Parathyroid adenoma (tissue), 2 donors: ENCODE data around the gene BCL11B.

Experiments
- H2AFZ ChIP-seq: fragments of 300-600 bp; sonication (generic); one replicate; pipeline ENCODE4 v1.7.0; 2017; ENCODE audit warnings: antibody characterized with exemption, mild to moderate bottlenecking
- H3K27ac ChIP-seq: fragments of 300-600 bp; sonication (generic); one replicate; pipeline ENCODE4 v1.7.0; 2017
- H3K27me3 ChIP-seq: fragments of 300-600 bp; sonication (generic); one replicate; pipeline ENCODE4 v1.7.0; 2017; ENCODE audit warnings: low read length; ENCODE audit not compliant: control insufficient read depth, insufficient read depth
- H3K36me3 ChIP-seq: fragments of 300-600 bp; sonication (generic); one replicate; pipeline ENCODE4 v1.7.0; 2017; ENCODE audit warnings: low read length; ENCODE audit not compliant: control insufficient read depth, insufficient read depth
- H3K4me1 ChIP-seq: fragments of 300-600 bp; sonication (generic); one replicate; pipeline ENCODE4 v1.7.0; 2017; ENCODE audit warnings: control low read depth
- H3K4me2 ChIP-seq: fragments of 300-600 bp; sonication (generic); one replicate; pipeline ENCODE4 v1.7.0; 2017; ENCODE audit warnings: low read length
- H3K4me3 ChIP-seq: fragments of 300-600 bp; sonication (generic); one replicate; pipeline ENCODE4 v1.7.0; 2017; ENCODE audit warnings: low read depth, low read length
- H3K79me2 ChIP-seq: fragments of 300-600 bp; sonication (generic); one replicate; pipeline ENCODE4 v1.7.0; 2017; ENCODE audit warnings: control low read depth
- H3K9ac ChIP-seq: fragments of 300-600 bp; sonication (generic); one replicate; pipeline ENCODE4 v1.7.0; 2017; ENCODE audit warnings: mild to moderate bottlenecking
- H3K9me3 ChIP-seq: fragments of 300-600 bp; sonication (generic); one replicate; pipeline ENCODE4 v1.7.0; 2017; ENCODE audit warnings: low read length; ENCODE audit not compliant: control insufficient read depth
- TF ChIP-seq, protein P1 (sequence below): fragments of 300-600 bp; sonication (generic); IDR thresholded peaks from one replicate; pipeline ENCODE4 v1.7.0; 2017; ENCODE audit warnings: antibody characterized with exemption, mild to moderate bottlenecking
- donor health status: primary hyperparathyroidism.

The BCL11B gene

DNA sequence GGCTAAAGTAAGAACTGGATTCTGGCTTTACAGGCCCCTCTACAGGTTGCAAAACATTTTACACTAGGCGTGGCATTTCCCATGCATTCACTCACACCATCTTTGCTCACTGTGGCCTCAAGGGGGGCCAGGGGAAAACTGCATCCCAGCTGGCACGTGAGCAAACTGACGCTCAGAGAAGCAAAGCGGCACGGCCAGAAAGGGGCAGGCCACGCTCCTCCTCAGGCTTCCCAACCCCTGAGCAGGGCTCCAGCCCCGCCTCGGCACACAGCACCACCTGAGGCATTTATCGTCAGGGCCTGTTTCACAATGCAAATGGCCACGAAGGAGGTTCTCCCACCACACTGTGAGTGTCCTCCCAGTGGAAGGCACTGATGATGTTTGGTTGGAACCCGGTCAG lies 90.8 kb downstream of the BCL11B start:
- Histone ChIP-seq H3K9me3 (no peaks in the 10 kb centered on the region), H3K27ac (no peak overlapping the region), H2AFZ (no peak overlapping the region), H3K27me3 (no peaks in the 10 kb centered on the region), H3K4me3 (no peak overlapping the region), H3K9ac (no peak overlapping the region), H3K4me2 (no peak overlapping the region), H3K79me2 (no peaks in the 10 kb centered on the region), H3K36me3 (no peaks in the 10 kb centered on the region), H3K4me1 (no peaks in the 10 kb centered on the region)
- TF ChIP-seq, protein P1, sequence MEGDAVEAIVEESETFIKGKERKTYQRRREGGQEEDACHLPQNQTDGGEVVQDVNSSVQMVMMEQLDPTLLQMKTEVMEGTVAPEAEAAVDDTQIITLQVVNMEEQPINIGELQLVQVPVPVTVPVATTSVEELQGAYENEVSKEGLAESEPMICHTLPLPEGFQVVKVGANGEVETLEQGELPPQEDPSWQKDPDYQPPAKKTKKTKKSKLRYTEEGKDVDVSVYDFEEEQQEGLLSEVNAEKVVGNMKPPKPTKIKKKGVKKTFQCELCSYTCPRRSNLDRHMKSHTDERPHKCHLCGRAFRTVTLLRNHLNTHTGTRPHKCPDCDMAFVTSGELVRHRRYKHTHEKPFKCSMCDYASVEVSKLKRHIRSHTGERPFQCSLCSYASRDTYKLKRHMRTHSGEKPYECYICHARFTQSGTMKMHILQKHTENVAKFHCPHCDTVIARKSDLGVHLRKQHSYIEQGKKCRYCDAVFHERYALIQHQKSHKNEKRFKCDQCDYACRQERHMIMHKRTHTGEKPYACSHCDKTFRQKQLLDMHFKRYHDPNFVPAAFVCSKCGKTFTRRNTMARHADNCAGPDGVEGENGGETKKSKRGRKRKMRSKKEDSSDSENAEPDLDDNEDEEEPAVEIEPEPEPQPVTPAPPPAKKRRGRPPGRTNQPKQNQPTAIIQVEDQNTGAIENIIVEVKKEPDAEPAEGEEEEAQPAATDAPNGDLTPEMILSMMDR = no peak

DNA sequence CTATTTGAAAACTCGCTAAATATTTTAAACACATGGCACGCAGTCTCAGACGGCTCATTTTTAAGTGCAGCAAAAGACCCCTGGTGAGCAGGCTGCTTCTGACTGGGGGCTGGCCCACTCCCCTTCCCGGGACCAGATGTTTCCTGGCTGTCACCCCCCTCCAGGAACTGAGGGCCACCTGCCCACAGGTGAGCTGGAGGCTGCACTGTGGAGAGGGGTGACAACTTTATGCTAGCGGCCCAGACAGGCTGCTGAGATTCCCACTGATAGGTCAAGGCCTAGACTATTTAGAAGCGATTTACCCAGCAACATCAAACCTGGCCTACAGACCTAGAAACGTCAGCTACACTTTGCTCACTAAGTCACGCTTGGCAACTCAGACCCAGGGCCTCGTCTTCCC lies 92.1 kb downstream of the BCL11B start:
- H3K9ac ChIP-seq = no peak overlapping the region
- no peak overlapping the region for H3K4me2 ChIP-seq
- H2AFZ ChIP-seq = no peak overlapping the region
- H3K4me3 ChIP-seq = no peak overlapping the region
- H3K36me3 ChIP-seq = no peaks in the 10 kb centered on the region
- no peaks in the 10 kb centered on the region for H3K79me2 ChIP-seq
- no peaks in the 10 kb centered on the region for H3K4me1 ChIP-seq
- no peak overlapping the region for H3K27ac ChIP-seq
- TF ChIP-seq, protein P1 = no peak
- no peaks in the 10 kb centered on the region for H3K27me3 ChIP-seq
- H3K9me3 ChIP-seq = no peaks in the 10 kb centered on the region

DNA sequence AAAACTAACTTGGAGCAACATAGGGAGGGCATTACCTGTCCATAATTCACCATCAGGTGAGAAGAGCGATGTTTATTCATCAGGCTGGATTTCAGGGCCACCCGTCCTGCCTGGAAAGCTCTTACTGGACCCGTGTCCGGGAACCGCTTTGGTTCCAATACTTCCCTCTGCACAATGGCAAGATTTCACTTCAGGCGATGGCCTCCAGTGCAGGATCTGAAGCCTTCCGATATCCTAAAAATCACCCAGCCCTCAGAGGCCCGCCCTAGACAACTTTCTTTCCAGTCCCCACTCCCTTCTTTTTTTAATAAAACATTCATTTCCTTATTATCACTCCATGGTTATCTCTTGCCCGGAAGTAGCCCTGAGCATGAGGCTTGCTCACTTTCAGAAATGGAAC lies 92.5 kb downstream of the BCL11B start:
- no peak overlapping the region for H3K27ac ChIP-seq
- H3K9ac ChIP-seq = no peak overlapping the region
- H2AFZ ChIP-seq = no peak overlapping the region
- no peaks in the 10 kb centered on the region for H3K9me3 ChIP-seq
- H3K36me3 ChIP-seq = no peaks in the 10 kb centered on the region
- TF ChIP-seq, protein P1 = no peak
- H3K27me3 ChIP-seq = no peaks in the 10 kb centered on the region
- no peaks in the 10 kb centered on the region for H3K79me2 ChIP-seq
- H3K4me3 ChIP-seq = no peak overlapping the region
- H3K4me2 ChIP-seq = no peak overlapping the region
- no peaks in the 10 kb centered on the region for H3K4me1 ChIP-seq

DNA sequence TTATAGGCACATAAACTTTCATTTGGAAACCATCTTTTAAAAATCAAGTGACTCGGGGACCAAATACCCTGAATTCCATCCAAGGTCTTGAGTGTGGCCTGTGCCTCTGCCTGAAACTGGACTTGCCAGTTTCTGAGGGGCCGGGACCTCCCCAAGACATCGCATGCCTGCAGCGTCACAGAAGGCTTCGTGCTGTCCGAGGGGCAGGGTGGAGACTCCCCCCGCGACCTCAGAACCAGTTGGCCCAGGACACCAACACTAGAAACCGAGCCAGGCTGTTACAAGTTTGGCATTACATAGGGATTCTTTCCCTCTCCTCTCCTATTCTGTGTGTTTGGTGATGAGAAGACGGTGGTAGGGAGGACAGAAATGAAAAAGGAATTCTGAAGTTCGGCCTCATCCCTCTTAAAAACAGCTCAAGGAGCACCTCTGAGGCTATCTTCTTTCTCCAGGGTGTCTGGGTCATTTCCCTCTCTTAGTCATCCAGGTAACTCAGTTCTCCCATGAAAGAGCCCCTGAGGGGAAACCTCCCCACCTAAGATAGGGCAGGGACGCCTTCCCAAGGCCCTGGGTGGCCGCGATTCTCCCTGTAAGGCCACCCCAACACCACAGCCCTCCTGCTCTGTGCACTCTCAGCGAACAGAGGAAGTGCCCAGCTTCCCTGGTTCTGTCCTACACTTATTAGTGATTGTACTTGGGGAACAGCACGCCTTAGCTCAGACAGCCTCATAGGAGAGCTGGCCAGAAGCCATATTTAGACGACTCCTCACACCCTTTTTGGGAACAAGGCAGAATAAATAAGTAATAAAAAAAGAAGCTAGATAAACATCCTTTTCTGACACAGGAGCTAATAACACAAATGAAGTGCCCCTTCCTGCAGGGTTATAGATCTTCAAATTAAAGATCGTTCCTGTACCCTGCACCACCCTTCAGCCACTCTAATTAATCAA lies 93.8 kb downstream of the BCL11B start:
- Histone ChIP-seq H3K9me3 (no peaks in the 10 kb centered on the region), H2AFZ (no peak overlapping the region), H3K79me2 (no peaks in the 10 kb centered on the region), H3K36me3 (no peaks in the 10 kb centered on the region), H3K4me3 (no peak overlapping the region), H3K9ac (no peak overlapping the region), H3K4me1 (no peaks in the 10 kb centered on the region), H3K27me3 (no peaks in the 10 kb centered on the region), H3K4me2 (no peak overlapping the region), H3K27ac (no peak overlapping the region)
- TF ChIP-seq, protein P1 = no peak
